Stimulated activated CD4-positive, alpha-beta T cell treated with anti-CD3 and anti-CD28 coated beads, Interleukin-1b, Interleukin-23, amount 100 ng/mL, for 1 hour (primary cell): ENCODE measurements around the gene SYDE1.

Source experiments
- DNase-seq, 2 donors: peaks; one replicate each; pipeline ENCODE4 v3.0.0-alpha.2; 2020; ENCODE audit warnings: low read depth in 2 of 2

The SYDE1 gene

DNA sequence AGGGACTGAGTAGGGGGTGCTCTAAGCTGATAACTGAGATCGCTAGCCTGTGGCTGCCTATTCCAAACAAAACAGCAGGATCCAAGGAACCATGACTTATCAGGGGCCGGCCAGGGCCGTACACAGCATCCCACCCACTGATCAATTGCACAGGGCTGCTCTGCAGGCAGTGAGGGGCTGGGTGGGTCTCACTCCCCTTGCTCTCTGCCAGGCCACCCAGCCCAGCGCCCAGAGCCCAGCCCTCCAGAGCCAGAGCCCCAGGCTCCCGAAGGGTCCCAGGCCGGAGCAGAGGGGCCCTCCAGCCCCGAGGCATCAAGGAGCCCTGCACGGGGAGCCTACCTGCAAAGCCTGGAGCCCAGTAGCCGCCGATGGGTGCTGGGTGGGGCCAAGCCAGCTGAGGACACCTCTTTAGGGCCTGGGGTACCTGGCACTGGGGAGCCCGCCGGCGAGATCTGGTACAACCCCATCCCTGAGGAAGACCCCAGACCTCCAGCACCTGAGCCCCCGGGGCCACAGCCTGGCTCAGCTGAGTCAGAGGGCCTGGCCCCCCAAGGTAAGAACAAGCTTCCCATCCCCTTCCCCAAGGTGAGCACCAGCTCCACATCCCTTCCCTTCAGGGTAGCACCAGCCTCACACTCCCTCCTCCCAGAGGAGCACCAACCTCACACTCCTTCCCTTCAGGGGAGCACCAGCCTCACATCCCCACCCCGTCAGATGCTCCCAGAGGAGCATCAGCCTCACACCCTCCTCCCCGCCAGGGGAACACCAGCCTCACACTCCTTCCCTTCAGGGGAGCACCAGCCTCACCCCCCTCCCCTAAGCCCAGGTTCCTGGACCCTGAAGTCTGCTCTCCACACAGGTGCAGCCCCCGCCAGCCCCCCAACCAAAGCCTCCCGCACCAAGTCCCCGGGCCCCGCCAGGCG, 1.9 kb downstream of the SYDE1 start:
- DNase-seq, result no peak

DNA sequence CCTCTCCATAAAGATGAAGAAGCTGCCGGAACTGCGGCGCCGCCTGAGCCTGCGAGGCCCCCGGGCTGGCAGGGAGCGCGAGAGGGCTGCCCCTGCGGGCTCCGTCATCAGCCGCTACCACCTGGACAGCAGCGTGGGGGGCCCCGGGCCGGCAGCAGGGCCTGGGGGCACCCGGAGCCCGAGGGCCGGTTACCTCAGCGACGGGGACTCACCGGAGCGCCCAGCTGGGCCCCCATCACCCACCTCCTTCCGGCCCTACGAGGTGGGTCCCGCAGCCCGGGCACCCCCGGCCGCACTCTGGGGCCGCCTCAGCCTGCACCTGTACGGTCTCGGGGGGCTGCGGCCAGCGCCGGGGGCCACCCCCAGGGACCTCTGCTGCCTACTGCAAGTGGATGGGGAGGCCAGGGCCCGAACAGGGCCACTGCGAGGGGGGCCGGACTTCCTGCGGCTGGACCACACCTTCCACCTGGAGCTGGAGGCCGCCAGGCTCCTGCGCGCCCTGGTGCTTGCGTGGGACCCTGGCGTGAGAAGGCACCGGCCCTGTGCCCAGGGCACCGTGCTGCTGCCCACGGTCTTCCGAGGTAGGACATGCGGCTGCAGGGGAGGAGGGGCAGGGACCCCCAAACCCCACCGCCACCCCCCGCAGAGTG, 2.7 kb downstream of the SYDE1 start:
- no peak for DNase-seq

DNA sequence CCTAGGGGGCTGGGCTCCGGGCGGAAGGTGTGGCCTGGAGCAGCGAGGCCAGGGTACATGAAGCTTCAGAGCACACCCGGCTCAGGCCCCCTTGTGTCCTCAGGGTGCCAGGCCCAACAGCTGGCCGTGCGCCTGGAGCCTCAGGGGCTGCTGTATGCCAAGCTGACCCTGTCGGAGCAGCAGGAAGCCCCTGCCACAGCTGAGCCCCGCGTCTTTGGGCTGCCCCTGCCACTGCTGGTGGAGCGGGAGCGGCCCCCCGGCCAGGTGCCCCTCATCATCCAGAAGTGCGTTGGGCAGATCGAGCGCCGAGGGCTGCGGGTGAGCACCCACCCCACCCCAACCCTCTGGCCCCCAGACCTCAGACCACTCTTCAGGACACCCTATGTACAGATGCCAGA, 3.2 kb downstream of the SYDE1 start:
- no peak for DNase-seq

DNA sequence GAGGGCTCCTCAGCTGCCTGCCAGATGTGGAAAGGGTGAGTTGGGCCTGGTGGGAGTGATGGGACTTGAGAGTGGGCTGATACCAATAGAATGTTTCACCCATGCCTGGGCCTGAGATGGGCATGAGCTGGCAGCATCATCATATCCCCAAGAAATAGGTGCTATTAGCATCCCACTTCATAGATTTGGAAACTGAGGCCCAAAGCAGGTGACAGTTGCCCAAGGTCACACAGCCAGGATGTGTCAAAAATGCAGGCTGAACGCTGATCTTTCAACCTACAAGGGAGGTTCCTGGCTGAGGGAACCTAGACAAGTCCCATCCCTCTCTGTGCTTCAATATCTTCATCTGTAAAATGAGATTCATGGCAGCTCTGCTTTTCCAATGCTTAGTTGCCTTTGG, 4.6 kb downstream of the SYDE1 start:
- no peak for DNase-seq

DNA sequence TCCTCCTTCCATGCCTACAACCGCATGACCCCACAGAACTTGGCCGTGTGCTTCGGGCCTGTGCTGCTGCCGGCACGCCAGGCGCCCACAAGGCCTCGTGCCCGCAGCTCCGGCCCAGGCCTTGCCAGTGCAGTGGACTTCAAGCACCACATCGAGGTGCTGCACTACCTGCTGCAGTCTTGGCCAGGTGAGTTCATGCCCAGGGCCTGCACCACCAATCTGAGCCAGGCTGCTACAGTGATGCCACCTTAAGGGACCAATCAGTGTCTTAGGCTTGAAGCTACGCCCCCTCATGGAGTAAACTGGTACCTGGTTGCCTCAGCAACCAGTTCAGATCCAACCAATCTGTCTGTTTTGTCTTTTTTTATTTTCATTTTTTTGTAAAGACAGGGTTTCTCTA, 5.2 kb downstream of the SYDE1 start:
- DNase-seq, result no peak

DNA sequence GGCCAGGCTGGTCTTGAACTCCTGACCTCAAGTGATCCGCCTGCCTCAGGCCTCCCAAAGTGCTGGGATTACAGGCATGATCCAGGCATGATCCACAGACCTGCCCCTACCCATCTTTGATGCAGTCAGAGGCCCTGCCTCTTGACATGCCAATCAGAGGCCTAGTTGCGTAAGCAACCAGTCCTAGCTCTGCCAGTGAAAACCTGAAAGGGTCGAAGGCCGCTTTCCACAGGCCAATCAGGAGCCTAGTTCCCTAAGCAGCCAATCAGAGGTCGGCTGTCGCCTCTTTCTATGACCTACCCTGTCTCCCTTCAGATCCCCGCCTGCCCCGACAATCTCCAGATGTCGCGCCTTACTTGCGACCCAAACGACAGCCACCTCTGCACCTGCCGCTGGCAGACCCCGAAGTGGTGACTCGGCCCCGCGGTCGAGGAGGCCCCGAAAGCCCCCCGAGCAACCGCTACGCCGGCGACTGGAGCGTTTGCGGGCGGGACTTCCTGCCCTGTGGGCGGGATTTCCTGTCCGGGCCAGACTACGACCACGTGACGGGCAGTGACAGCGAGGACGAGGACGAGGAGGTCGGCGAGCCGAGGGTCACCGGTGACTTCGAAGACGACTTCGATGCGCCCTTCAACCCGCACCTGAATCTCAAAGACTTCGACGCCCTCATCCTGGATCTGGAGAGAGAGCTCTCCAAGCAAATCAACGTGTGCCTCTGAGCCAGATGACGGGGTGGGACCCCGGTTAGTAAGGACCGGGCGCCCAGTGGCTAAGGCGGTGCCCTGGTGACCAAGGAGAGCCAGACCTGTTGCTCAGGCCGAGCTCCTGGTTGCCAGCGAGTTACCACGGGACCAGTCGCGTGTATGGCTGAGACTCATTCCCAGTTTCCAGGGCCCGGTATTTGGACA, 6.3 kb downstream of the SYDE1 start:
- DNase-seq, result no peak

DNA sequence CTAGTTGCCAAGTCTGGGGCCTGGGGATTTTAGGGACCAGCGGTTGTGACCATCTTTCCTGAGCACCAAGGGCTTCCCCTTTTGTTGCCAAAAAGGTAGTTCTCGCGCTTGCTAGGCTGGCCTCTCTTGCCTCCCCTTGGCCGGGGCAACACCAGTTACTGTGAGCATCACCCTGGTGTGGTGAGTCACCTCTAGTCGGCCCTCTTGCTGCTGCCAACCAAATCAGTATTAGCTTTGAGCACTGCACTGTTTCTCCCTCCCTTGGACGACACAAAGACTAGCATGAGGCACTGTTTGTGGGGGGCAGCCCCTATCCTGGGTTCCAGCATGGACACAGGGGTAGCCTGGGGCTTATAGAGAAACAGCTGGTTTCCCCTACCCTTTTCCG, 6.9 kb downstream of the SYDE1 start:
- DNase-seq, result no peak

DNA sequence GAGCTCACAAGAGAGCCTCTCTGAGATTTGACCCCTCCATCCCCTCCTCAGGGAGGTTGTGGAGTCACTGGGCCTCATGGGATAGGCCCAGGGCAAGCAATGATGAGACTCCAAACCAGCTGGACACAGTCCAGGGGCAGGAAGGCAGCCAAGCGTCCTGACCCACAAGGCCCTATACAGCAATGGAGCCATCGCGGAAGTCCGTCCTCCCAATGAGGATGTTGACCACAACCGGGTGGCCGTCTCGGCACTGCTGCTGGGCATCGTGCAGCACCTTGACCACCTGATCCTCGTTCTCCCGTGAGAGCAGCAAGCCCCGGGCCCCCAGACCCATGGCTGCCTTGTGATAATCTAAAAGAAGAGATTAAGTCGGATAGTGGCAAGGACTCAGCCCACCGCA, 7.9 kb downstream of the SYDE1 start:
- DNase-seq, result no peak

DNA sequence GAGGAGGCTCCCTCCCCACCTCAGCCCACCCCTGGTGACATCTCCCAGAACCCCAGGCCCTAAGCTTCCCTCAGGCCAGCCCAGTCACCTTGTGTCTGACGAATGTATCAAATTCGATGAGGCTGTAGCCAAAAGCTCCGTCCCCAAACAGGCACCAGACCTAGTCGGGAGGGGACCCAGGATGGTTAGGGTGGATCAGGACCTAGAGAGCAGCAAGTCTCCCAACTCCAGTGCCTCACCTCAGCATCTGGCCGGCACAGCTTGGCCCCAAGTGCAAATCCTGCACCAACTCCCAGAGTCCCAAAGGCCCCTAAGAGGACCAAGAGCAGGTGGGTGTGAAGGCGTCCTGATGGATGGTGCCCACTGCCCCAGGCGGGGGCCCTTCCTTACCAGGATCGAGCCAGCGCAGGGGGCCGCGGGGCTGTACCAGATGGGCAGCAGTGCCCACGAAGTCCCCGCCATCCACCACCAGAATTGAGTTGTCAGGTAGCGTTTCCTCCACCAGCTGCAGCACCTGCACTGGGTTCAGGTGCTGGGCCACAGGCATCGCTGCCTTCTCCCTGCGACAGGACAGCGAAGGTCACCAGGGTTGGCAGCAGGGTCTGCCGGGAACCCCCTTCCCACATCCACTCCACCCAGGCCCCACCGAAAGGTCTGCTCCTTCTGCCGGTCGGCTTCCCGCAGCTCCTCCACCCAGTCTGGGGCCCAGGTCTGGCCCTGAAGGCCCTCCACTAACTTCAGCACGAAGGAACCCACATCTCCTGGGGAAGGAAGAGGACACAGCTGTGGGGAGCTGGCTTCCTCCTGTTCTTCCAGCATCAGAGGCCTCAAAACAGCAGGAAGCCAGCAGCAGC, 8.8 kb downstream of the SYDE1 start:
- no peak for DNase-seq

DNA sequence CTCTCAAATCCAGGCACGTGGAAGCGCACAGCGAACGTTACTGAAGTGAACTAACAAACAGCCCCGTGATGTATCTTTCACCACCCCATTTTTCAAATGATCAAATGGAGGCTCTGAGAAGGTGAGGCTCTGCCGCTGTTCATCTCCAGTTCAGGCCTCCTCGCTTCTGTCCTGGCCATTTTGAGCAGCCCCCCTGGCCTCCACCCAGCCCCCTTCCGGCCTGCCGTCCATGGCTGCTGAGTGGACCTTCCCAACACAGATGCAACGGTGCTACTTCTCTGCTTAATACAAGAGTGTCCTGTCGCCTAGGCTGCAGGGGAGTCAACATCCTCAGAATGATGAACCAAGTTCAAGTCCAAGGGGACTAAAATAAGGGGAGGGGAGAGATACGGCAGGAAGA, 9.7 kb downstream of the SYDE1 start:
- DNase-seq, result no peak

DNA sequence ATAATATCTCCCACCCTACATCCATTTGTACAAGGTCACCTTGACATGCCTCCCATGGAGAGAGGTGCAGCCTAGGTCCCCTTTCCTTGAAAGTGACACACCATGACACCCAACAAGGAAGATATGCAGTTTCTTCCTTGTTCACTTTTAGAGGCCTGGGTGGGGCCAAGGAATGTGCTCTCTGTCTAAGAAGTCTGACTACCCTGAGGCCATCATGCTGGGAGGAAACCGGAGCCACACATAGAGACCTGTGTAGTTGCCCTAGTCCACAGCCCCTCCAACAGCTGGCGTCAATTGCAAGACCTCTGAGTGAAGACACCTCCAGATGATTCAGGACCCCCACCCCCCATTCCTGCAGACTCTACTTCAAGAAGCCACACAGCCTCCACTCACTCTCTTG, 11.0 kb downstream of the SYDE1 start:
- no peak for DNase-seq

DNA sequence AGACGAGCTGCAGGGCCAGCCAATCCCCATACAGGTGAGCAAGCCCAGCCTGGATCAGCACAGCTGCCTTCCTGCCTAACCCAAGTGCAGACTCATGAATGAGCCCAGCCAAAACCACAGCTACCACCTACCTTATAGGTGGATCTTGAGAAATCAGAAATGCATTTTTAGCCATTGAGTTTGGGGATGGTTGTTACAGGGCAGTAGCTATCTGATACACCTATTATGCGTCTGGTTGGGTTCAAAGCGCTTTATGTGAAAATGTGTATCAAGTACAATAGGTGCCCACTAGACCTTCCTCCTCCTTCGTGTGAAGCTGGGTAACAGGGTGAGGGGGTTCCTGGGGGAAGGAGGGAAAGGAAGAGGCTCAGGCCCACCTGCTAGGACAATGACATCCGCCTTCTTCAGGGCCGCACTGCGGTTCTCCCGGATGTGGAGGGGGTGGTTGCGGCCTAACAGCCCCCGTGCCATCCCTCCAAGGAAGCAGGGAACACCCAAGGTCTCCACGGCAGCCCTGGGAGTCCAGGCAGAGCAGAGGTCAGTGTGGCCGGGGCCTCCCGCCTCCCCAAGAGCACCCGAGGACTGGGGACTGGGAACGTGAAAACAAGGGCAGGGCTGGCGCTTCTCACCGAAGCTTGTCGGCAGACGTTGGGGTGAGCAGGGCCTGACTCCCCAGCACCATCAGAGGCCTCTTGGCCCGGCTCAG, 11.7 kb downstream of the SYDE1 start:
- no peak for DNase-seq

DNA sequence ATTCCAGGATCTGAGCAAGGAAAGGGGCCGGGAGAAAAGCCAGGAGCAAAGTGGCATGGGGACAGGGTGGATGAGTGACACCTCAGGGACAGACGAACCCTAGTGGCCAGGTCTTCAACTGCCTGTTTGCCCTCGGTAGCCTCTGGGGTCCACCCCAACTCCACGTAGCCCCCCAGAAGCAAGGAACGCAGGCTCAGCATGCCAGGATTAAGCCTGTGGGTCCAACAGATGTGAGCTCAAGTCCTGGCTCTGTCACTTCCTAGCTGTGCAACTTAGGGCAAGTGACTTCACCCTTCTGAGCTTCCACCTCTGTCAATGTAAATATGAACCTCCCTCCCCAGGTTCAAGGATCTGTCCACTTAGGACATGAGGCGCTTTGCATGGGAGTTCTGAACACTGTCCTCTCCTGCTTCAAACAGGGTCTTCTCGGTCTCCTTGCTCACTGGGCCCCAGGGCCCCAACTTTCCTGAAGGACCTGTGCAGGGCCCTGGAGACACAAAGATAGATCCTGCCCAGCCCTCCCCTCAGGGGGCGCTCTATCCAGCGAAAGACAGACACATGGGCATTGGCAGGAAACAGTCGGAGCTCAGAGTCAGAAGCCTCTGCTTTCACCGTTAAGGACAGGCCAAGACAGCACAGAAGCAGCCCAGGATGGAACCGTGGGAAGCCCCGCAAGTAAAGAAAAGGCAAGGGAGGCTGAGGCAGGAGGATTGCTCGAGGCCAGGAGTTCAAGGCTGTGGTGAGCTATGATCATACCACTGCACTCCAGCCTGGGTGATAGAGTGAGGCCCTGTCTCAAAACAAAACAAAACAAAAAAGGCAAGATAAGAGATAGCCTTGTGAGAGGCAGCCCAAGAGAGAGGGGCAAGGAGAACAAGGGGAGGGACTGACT, 13.2 kb downstream of the SYDE1 start:
- no peak for DNase-seq

DNA sequence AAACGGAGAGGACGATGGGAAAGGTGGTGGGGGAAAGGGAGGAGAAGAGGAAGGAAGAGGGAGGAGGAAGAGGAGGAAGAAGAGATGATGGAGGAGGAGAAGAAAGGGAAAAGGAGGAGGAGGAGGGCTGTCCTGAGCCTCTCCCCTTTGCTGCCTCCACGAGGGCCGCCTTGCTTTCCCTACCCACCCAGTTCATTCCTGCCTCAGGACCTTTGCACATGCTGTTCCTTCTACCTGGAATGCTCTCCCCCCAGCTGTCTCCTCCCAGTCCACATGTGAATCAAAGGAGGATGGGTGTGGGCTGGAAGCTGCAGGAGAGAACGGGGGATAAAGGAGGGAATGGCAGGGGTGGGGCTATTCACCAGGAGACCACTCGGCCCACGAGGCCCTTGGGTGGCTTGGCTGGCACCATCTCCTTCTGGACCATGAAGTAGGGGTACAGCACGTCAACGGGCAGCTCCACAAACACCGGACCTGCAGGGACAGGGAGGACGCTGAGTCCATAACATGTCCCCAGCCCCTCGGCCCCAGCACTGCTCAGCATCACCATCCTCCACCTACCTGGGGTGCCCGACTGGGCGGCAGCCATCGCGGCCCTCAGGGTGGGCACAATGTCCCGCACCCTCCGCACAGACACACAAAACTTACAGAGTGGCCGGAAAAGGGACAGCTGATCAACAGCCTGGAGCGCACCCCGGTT, 15.3 kb downstream of the SYDE1 start:
- no peak for DNase-seq

DNA sequence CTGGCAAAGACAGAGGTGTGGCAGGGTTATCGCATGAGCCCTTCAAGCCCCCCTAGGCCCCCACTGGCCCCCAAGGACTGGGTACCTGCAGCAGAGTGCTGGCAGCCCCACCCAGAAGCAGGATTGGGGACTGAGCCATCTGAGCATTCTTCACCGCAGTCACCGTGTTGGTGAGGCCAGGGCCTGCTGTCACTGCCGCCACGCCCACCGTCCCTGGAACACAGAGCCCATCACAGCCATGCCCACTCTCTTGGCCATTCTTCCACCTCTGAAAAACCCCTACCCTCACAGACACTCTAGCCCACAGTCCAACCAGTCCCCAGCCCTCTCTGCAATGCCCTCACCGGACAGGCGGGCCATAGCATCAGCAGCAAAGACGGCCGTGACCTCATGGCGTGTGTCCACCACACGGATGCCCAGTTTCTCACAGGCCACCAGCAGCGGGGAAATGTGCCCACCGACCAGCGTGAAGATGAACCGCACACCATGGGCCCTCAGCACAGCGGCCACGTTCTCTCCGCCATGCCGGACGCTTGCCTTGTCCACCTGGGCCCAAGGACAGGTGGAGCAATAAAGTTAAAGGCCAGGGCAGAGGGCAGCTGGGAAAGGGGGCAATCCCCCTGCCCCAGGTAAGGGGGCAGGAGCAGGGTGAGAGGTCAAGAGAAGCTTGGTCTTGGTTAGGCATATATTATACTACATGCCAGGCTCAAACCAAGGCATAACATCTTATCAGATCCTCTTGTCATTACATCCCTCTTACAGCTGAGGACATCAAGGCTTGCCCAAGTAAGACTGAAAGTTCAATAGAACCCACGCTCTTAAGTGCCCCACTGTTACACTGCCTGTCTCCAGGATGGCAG, 16.1 kb downstream of the SYDE1 start:
- no peak for DNase-seq

DNA sequence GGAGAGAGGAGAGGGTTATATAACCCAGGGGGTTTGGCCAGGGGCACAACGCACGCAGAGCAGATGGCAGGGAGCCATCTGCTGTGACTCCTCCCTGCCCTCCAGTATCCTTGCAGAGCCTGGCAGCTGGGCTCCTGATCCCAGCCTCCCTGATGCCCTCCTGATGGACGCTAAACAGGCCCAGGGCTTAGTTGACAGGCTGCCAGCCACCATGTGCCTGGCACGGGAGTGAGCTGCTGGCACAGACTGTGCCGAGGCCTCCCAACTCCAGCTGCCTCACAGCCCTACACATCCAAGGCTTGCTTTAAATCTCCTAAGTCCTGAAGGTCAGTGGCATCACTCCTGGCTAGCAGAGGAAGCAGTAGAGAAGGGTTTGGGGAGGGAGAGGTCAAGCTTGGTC, 16.7 kb downstream of the SYDE1 start:
- DNase-seq, result no peak

DNA sequence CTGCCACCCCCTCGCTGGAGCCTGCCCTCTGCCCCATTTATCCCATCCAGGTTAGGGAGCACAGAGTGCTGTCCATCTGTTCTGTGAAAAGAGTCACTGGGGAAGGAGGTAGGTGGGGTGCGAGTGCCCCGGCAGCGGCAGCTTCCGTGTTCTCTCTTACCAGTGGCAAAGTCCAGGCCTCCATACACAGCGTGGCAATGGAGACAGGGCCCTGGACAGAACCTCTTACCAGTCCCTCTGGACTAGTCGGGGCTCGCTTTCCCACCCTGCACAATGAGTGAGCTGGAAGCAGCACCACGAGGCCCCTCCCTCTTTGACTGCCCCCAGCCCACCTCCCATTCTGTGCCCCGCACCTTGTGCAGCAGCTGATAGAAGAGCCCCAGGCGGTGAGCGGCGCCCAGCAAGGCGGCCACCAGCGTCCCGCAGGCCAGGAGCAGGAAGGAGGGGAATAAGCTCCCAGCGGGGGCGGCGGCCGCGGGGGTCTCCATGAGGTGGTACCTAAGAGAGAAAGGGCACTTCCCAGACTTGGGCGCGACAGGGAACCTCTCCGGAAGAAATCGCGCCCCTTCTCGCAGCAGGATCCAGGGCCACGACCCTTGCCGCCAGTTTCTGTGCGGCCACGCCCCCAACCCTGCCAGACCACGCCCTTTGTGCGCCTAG, 17.5 kb downstream of the SYDE1 start:
- DNase-seq, result no peak
